Measurements from ENCODE around the gene LTC4S. TPM values are rescaled to one million over a fixed set of nuclear protein-coding genes. Genes with fewer than 3 reads are reported as not detected.

LTC4S gene
- total RNA-seq, 1 experiment from 2014 or later: 3.7 TPM

DNA sequence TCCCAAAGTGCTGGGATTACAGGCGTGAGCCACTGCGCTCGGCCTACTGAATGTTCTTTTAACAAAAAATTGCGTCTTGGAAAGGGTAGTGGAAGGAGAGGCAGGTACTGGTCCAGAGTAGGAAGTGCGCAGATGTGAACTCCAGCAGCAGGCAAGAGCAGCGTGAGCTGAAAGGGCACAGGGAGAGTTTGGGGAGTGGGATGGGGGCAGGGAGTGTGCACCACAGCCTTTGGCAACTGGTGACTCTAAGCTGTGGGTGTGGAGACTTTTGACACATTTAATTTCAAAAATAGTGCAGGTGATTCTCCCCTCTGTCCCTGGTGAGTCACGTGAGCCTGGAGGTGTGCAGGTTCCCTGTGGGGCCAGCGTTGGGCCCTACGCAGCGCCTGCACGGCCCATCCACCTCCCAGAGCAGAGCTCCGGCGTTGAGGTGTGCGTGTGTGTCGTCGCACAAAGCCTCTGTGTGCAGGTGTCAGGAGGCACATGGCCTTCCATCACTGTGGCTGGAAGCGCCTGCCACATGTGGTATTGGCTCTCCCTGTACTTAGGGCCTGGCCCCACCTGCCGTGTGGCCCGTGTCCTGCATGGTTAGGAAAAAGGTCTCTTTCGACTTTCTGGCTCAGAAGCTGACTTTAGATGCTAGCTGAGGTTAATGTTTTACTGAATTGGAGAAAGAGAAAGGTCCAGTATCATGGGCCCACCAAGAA lies 38.4 kb downstream of the LTC4S start:
- Mint-ChIP-seq H3K4me1 (peaks cover 24 to 25% of the 10 kb centered on the region in 2 experiments), H3K4me3 (no peak overlapping the region), H3K27me3 (ENCODE audit: low read depth) (no peaks in the 10 kb centered on the region), H3K36me3 (ENCODE audit: insufficient read depth in 1 of 3, low read depth in 3 of 3) (peaks cover 76 to 96% (median 92%) of the 10 kb centered on the region in 3 experiments), H3K27ac (peak overlapping the region in 2 of 3 experiments; percentile 66 to 67; a peak in 4 of 7 replicates), H3K9me3 (peaks cover 5 to 14% of the 10 kb centered on the region in 2 experiments; a peak in 4 of 5 replicates)
- H2AK5ac ChIP-seq (ENCODE audit: insufficient read length, low read length): no peak overlapping the region
- H4K5ac ChIP-seq (ENCODE audit: insufficient read length, low read depth, low read length): no peak overlapping the region
- H3K23ac ChIP-seq (ENCODE audit: insufficient read length, low read depth, low read length): no peak overlapping the region
- WGBS (ENCODE audit: extremely low coverage, insufficient read length, low lambda C conversion rate): no CpG with 5 or more reads among the region's 20 CpGs
- no peak overlapping the region for H2BK20ac ChIP-seq (ENCODE audit: low read depth, low read length, poor library complexity, severe bottlenecking)
- H3K4me1 ChIP-seq (ENCODE audit: insufficient read depth, low read length): peaks cover 9% of the 10 kb centered on the region; the same call in 1 of the 2 replicates
- no peak overlapping the region for H3K56ac ChIP-seq (ENCODE audit: insufficient read length, low read depth, low read length)
- no peak overlapping the region for H2AFZ ChIP-seq (ENCODE audit: low read length)
- H3K9me3 ChIP-seq (ENCODE audit: control insufficient read depth, low read depth, low read length): no peaks in the 10 kb centered on the region
- no peak overlapping the region for H3K27ac ChIP-seq (ENCODE audit: insufficient read length, low read depth, low read length)
- H3K14ac ChIP-seq (ENCODE audit: insufficient read depth, low read length): no peak overlapping the region
- no peak overlapping the region for H4K8ac ChIP-seq (replicated peaks; ENCODE audit: insufficient read length, low read depth, low read length)
- H3K79me2 ChIP-seq (ENCODE audit: insufficient read depth, low read length): no peaks in the 10 kb centered on the region
- no peak overlapping the region for H3K9ac ChIP-seq (ENCODE audit: extremely low read depth, insufficient read length, low read length)
- no peak overlapping the region for H2BK120ac ChIP-seq (ENCODE audit: low read depth, low read length, poor library complexity, severe bottlenecking)
- TF ChIP-seq, protein P1, sequence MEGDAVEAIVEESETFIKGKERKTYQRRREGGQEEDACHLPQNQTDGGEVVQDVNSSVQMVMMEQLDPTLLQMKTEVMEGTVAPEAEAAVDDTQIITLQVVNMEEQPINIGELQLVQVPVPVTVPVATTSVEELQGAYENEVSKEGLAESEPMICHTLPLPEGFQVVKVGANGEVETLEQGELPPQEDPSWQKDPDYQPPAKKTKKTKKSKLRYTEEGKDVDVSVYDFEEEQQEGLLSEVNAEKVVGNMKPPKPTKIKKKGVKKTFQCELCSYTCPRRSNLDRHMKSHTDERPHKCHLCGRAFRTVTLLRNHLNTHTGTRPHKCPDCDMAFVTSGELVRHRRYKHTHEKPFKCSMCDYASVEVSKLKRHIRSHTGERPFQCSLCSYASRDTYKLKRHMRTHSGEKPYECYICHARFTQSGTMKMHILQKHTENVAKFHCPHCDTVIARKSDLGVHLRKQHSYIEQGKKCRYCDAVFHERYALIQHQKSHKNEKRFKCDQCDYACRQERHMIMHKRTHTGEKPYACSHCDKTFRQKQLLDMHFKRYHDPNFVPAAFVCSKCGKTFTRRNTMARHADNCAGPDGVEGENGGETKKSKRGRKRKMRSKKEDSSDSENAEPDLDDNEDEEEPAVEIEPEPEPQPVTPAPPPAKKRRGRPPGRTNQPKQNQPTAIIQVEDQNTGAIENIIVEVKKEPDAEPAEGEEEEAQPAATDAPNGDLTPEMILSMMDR (conservative IDR thresholded peaks at IDR 0.05): no peak
- no peak overlapping the region for H3T11ph ChIP-seq (ENCODE audit: low read length)
- H4K20me1 ChIP-seq (ENCODE audit: control insufficient read depth, insufficient read depth, insufficient read length): no peaks in the 10 kb centered on the region
- H3K4me2 ChIP-seq (ENCODE audit: insufficient read depth, insufficient read length, low read length): no peak overlapping the region
- H3K4ac ChIP-seq (ENCODE audit: low read depth, low read length): no peak overlapping the region
- no peak overlapping the region for H4K91ac ChIP-seq (ENCODE audit: insufficient read length, low read depth, low read length)
- no peaks in the 10 kb centered on the region for H3K23me2 ChIP-seq (ENCODE audit: insufficient read length, low read depth, low read length, poor library complexity, severe bottlenecking)
- no peak for DNase-seq
- no peaks in the 10 kb centered on the region for H3K79me1 ChIP-seq (ENCODE audit: insufficient read depth, low read depth, low read length, poor library complexity, severe bottlenecking)
- no peak overlapping the region for H2BK12ac ChIP-seq (ENCODE audit: insufficient read length, low read depth, low read length)
- no peak overlapping the region for H2BK5ac ChIP-seq (ENCODE audit: insufficient read length, low read length)
- H2BK15ac ChIP-seq (ENCODE audit: low read depth, low read length): no peak overlapping the region
- H3K27me3 ChIP-seq (ENCODE audit: insufficient read depth, low read length): no peaks in the 10 kb centered on the region
- no peak overlapping the region for H3K18ac ChIP-seq (ENCODE audit: insufficient read length, low read depth, low read length)

Measured in H9 (cell line).